ENCODE data around the gene DPH7.

The DPH7 gene

DNA sequence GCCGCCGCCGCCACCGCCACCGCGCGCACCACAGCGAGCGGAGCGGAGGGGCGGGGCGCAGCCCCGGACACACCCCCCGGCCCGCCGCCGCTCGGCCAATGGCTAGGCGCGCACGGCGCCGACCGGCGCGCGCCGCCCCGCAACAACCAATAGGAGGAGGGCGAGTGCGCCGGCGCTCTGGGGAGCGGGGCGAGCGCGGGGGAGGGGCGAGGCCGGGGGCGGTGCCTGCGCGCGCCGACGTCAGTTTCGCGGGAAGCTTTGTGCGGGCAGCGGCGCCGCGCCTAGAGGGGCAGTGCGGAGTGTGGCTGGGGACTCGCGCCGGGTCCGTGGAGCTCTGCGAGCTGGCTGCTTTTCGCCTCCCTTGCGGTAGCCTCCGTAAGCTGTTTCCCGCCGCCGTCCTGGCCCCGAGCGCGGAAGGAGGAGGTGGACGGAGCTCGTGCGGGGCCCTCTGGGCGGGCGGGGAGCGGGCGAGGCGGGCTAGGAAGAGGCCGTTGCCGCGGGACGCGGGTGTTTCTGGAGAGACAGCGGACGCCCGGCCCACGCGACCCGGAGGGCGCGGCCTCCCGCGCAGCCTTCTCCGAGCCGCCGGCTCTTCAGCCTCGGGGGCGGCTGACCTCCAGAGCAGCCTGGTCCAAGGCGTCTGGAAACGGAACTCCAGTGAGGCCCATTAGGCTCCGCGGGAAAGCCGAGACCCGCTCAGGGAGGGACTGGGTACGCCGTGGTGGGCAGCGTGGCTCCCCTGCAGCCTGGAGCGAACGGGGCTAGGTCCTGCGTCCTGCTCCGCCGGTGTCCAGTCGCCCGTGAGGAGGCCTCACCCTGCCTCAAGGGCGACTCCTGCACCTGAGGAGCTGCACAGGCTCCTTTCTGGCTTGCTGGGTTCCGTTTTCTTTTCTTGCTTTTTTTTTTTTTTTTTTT is 12.0 kb upstream of the DPH7 start, which contains the start of gene ZMYND19:
ZMYND19 (minus strand) TSS at position 44 of the 915 bp plus-strand sequence. CDS start 249 bp downstream, outside the sequence.
- peaks cover 2 to 20% (median 17%) of the 10 kb centered on the region in 5 donors for H3K4me1 ChIP-seq (ENCODE audit: control insufficient read depth in 5 of 5, insufficient read depth in 5 of 5, low read length in 5 of 5)
- no peak within 1 kb of the TSS for H3K27ac ChIP-seq (ENCODE audit: low read depth, low read length)
- peak within 1 kb of the TSS; percentile 66 to 83 (median 74) for H3K4me3 ChIP-seq (ENCODE audit: low read depth in 1 of 5, low read length in 5 of 5)

DNA sequence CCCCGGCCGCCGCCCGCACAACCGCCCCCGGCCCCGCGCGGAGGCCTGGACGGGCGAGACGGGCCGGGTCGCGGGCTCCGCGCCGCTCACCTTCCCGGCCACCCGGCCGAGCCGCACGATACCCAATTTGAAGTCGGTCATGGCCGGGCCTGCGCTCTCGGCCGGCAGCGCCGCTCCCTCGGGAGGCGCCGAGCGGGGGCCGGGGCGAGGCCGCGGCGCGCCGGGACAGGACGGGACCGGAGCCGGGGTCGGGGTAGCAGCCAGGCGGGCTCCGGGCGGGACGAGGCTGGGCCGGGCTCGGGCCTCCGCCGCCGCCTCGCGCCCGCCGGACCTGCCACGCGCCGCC is 11.4 kb upstream of the DPH7 start:
- Histone ChIP-seq H3K4me3 (ENCODE audit: low read depth in 1 of 5, low read length in 5 of 5) (peak overlapping the region in 4 of 5 donors; percentile 63 to 79 (median 72)), H3K27ac (ENCODE audit: low read depth, low read length) (no peak overlapping the region)

More for the DNA sequence above, 12.0 kb upstream of the DPH7 start, which contains the start of gene ZMYND19:
- no peaks in the 10 kb centered on the region for H3K27me3 ChIP-seq (ENCODE audit: control insufficient read depth in 5 of 5, insufficient read depth in 4 of 5, low read length in 5 of 5)
- H3K36me3 ChIP-seq (ENCODE audit: control insufficient read depth in 5 of 5, insufficient read depth in 5 of 5, low read length in 5 of 5), result peaks cover 0 to 27% (median 19%) of the 10 kb centered on the region in 5 donors
- H3K9ac ChIP-seq (ENCODE audit: low read length in 5 of 5), result peak within 1 kb of the TSS; percentile 56 to 86 (median 81)
- H3K9me3 ChIP-seq (ENCODE audit: control insufficient read depth in 5 of 5, low read length in 5 of 5), result no peaks in the 10 kb centered on the region

GRCh38 chr9:137589441-137590122 is 10.9 kb upstream of the DPH7 start:
- H3K36me3 ChIP-seq (ENCODE audit: control insufficient read depth in 5 of 5, insufficient read depth in 5 of 5, low read length in 5 of 5), result peaks cover 0 to 32% (median 23%) of the 10 kb centered on the region in 5 donors
- peaks cover 2 to 20% (median 17%) of the 10 kb centered on the region in 5 donors for H3K4me1 ChIP-seq (ENCODE audit: control insufficient read depth in 5 of 5, insufficient read depth in 5 of 5, low read length in 5 of 5)
- H3K9ac ChIP-seq (ENCODE audit: low read length in 5 of 5), result peak overlapping the region; percentile 56 to 86 (median 81)
- no peak overlapping the region for H3K27ac ChIP-seq (ENCODE audit: low read depth, low read length)
- H3K27me3 ChIP-seq (ENCODE audit: control insufficient read depth in 5 of 5, insufficient read depth in 4 of 5, low read length in 5 of 5), result no peaks in the 10 kb centered on the region
- peak overlapping the region; percentile 63 to 79 (median 67) for H3K4me3 ChIP-seq (ENCODE audit: low read depth in 1 of 5, low read length in 5 of 5)
- no peaks in the 10 kb centered on the region for H3K9me3 ChIP-seq (ENCODE audit: control insufficient read depth in 5 of 5, low read length in 5 of 5)

More for the DNA sequence above, 11.4 kb upstream of the DPH7 start:
- Histone ChIP-seq H3K27me3 (ENCODE audit: control insufficient read depth in 5 of 5, insufficient read depth in 4 of 5, low read length in 5 of 5) (no peaks in the 10 kb centered on the region), H3K9ac (ENCODE audit: low read length in 5 of 5) (no peak overlapping the region), H3K4me1 (ENCODE audit: control insufficient read depth in 5 of 5, insufficient read depth in 5 of 5, low read length in 5 of 5) (peaks cover 2 to 20% (median 17%) of the 10 kb centered on the region in 5 donors), H3K36me3 (ENCODE audit: control insufficient read depth in 5 of 5, insufficient read depth in 5 of 5, low read length in 5 of 5) (peaks cover 0 to 31% (median 23%) of the 10 kb centered on the region in 5 donors), H3K9me3 (ENCODE audit: control insufficient read depth in 5 of 5, low read length in 5 of 5) (no peaks in the 10 kb centered on the region)

GRCh38 chr9:137588891-137589290 is 10.2 kb upstream of the DPH7 start:
- H3K27me3 ChIP-seq (ENCODE audit: control insufficient read depth in 5 of 5, insufficient read depth in 4 of 5, low read length in 5 of 5), result no peaks in the 10 kb centered on the region
- H3K9me3 ChIP-seq (ENCODE audit: control insufficient read depth in 5 of 5, low read length in 5 of 5), result no peaks in the 10 kb centered on the region
- H3K9ac ChIP-seq (ENCODE audit: low read length in 5 of 5), result peak overlapping the region in 2 of 5 donors; percentile 85 to 86
- H3K36me3 ChIP-seq (ENCODE audit: control insufficient read depth in 5 of 5, insufficient read depth in 5 of 5, low read length in 5 of 5), result peaks cover 0 to 39% (median 29%) of the 10 kb centered on the region in 5 donors
- peaks cover 2 to 20% (median 17%) of the 10 kb centered on the region in 5 donors for H3K4me1 ChIP-seq (ENCODE audit: control insufficient read depth in 5 of 5, insufficient read depth in 5 of 5, low read length in 5 of 5)
- H3K4me3 ChIP-seq (ENCODE audit: low read depth in 1 of 5, low read length in 5 of 5), result peak overlapping the region in 3 of 5 donors; percentile 67 to 79 (median 78)
- no peak overlapping the region for H3K27ac ChIP-seq (ENCODE audit: low read depth, low read length)

DNA sequence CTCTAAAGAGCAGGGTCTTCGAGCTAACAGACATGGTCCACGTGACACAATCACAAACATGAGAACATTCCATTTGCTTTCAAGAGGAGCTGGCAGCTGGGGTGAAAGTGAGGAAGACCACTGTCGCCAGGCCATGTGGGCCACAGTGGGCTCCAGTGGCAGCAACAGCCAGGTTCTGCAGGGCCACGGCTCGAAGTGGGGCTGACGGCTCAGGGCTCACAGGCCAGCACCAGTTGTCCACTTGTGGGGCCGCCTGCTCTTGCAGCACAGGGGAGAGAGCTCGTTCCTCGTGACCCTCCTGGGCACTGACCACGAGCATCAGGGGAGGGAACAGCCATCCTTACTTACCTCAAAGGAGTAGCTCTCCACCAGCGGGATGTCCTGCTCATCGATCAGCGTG is 9.6 kb upstream of the DPH7 start:
- Histone ChIP-seq H3K9me3 (ENCODE audit: control insufficient read depth in 5 of 5, low read length in 5 of 5) (no peaks in the 10 kb centered on the region), H3K27me3 (ENCODE audit: control insufficient read depth in 5 of 5, insufficient read depth in 4 of 5, low read length in 5 of 5) (no peaks in the 10 kb centered on the region), H3K36me3 (ENCODE audit: control insufficient read depth in 5 of 5, insufficient read depth in 5 of 5, low read length in 5 of 5) (peaks cover 0 to 44% (median 33%) of the 10 kb centered on the region in 5 donors), H3K9ac (ENCODE audit: low read length in 5 of 5) (peak overlapping the region in 1 of 5 donors; percentile 86), H3K4me3 (ENCODE audit: low read depth in 1 of 5, low read length in 5 of 5) (no peak overlapping the region), H3K27ac (ENCODE audit: low read depth, low read length) (no peak overlapping the region), H3K4me1 (ENCODE audit: control insufficient read depth in 5 of 5, insufficient read depth in 5 of 5, low read length in 5 of 5) (peaks cover 2 to 20% (median 17%) of the 10 kb centered on the region in 5 donors)

- no peaks in the 10 kb centered on the region for H3K27me3 ChIP-seq (ENCODE audit: control insufficient read depth in 5 of 5, insufficient read depth in 4 of 5, low read length in 5 of 5)
- no peaks in the 10 kb centered on the region for H3K9me3 ChIP-seq (ENCODE audit: control insufficient read depth in 5 of 5, low read length in 5 of 5)
- H3K9ac ChIP-seq (ENCODE audit: low read length in 5 of 5), result no peak overlapping the region
- no peak overlapping the region for H3K4me3 ChIP-seq (ENCODE audit: low read depth in 1 of 5, low read length in 5 of 5)
- H3K4me1 ChIP-seq (ENCODE audit: control insufficient read depth in 5 of 5, insufficient read depth in 5 of 5, low read length in 5 of 5), result peaks cover 2 to 20% (median 17%) of the 10 kb centered on the region in 5 donors
- no peak overlapping the region for H3K27ac ChIP-seq (ENCODE audit: low read depth, low read length)
- peaks cover 0 to 59% (median 45%) of the 10 kb centered on the region in 5 donors for H3K36me3 ChIP-seq (ENCODE audit: control insufficient read depth in 5 of 5, insufficient read depth in 5 of 5, low read length in 5 of 5)
These were observed 8.1 kb upstream of the DPH7 start for GRCh38 chr9:137586854-137587253.

- H3K9me3 ChIP-seq (ENCODE audit: control insufficient read depth in 5 of 5, low read length in 5 of 5), result no peaks in the 10 kb centered on the region
- H3K36me3 ChIP-seq (ENCODE audit: control insufficient read depth in 5 of 5, insufficient read depth in 5 of 5, low read length in 5 of 5), result peaks cover 0 to 67% (median 55%) of the 10 kb centered on the region in 5 donors
- no peak overlapping the region for H3K27ac ChIP-seq (ENCODE audit: low read depth, low read length)
- peaks cover 0 to 17% (median 11%) of the 10 kb centered on the region in 5 donors for H3K4me1 ChIP-seq (ENCODE audit: control insufficient read depth in 5 of 5, insufficient read depth in 5 of 5, low read length in 5 of 5)
- no peak overlapping the region for H3K4me3 ChIP-seq (ENCODE audit: low read depth in 1 of 5, low read length in 5 of 5)
- no peak overlapping the region for H3K9ac ChIP-seq (ENCODE audit: low read length in 5 of 5)
- no peaks in the 10 kb centered on the region for H3K27me3 ChIP-seq (ENCODE audit: control insufficient read depth in 5 of 5, insufficient read depth in 4 of 5, low read length in 5 of 5)
These were observed 5.2 kb upstream of the DPH7 start for GRCh38 chr9:137583957-137584356.

DNA sequence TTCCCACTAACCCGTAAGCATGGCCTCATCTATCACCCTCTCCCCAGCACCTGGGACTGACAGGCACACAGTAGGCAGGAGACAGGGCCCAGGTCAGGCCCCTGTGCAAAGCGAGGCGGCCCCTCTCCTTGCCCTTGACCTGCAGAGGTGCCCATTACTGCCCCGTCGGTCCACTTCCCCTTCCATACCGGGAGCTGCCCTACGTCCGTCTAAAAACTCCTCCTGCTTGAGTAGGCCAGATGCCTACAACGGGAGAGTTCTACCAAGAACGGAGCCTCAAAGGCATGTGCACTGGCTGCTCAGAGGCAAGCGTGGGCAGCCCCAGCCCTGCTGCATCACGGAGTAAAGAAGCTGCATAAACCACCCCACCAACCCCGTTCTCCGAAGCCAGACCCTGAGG is 4.6 kb upstream of the DPH7 start:
- H3K27ac ChIP-seq (ENCODE audit: low read depth, low read length), result no peak overlapping the region
- H3K4me1 ChIP-seq (ENCODE audit: control insufficient read depth in 5 of 5, insufficient read depth in 5 of 5, low read length in 5 of 5), result peaks cover 0 to 14% (median 8%) of the 10 kb centered on the region in 5 donors
- H3K4me3 ChIP-seq (ENCODE audit: low read depth in 1 of 5, low read length in 5 of 5), result no peak overlapping the region
- no peak overlapping the region for H3K9ac ChIP-seq (ENCODE audit: low read length in 5 of 5)
- H3K9me3 ChIP-seq (ENCODE audit: control insufficient read depth in 5 of 5, low read length in 5 of 5), result no peaks in the 10 kb centered on the region
- no peaks in the 10 kb centered on the region for H3K27me3 ChIP-seq (ENCODE audit: control insufficient read depth in 5 of 5, insufficient read depth in 4 of 5, low read length in 5 of 5)
- peaks cover 0 to 66% (median 55%) of the 10 kb centered on the region in 5 donors for H3K36me3 ChIP-seq (ENCODE audit: control insufficient read depth in 5 of 5, insufficient read depth in 5 of 5, low read length in 5 of 5)

DNA sequence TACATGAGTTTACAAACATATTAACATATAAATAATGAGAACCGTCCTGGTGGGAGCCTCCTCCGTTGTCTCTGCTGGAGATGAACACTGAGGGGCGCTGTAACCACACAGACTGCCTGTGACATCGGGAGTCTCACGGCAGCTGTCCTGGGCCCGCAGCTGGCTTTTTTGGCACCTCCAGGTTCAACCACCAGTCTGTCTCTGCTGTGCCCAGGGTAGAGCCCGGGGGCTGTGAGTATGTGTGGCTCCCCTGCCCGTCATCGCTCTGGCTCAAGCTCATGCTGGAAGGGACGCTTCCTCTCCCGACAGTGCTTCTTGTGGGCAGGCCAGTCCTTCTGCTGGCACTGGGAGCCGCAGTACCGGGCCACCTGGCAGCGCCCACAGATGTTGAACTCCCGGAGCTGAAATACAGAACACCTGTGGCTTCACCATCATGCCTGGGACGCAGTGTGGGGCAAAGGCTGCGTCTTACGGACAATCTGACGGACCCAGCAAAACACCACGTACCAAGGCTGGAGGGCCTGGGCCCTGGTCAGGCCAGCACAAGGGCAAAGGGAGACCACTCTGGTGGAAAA is 3.6 kb upstream of the DPH7 start:
- peaks cover 0 to 57% (median 50%) of the 10 kb centered on the region in 5 donors for H3K36me3 ChIP-seq (ENCODE audit: control insufficient read depth in 5 of 5, insufficient read depth in 5 of 5, low read length in 5 of 5)
- no peaks in the 10 kb centered on the region for H3K9me3 ChIP-seq (ENCODE audit: control insufficient read depth in 5 of 5, low read length in 5 of 5)
- peak overlapping the region in 1 of 5 donors; percentile 20 for H3K9ac ChIP-seq (ENCODE audit: low read length in 5 of 5)
- H3K27ac ChIP-seq (ENCODE audit: low read depth, low read length), result no peak overlapping the region
- H3K4me3 ChIP-seq (ENCODE audit: low read depth in 1 of 5, low read length in 5 of 5), result no peak overlapping the region
- H3K4me1 ChIP-seq (ENCODE audit: control insufficient read depth in 5 of 5, insufficient read depth in 5 of 5, low read length in 5 of 5), result peaks cover 3 to 24% (median 15%) of the 10 kb centered on the region in 5 donors
- no peaks in the 10 kb centered on the region for H3K27me3 ChIP-seq (ENCODE audit: control insufficient read depth in 5 of 5, insufficient read depth in 4 of 5, low read length in 5 of 5)

Measured in subcutaneous abdominal adipose tissue (tissue), 5 donors.